HG03354 (cell line): ENCODE measurements around the gene PCBP2.
"Not testable (repeated sequence)": the region's sequence is repeated elsewhere in the genome, so short reads cannot be mapped to it uniquely, and the experiment has no call there.

ENCODE experiments used
- ATAC-seq: cut with Tn5 transposase; IDR thresholded peaks from one replicate; pipeline ENCODE4 v1.9.1; 2021; ENCODE audit warnings: mild to moderate bottlenecking; ENCODE audit not compliant: unreplicated experiment, poor library complexity, severe bottlenecking

Gene PCBP2

GRCh38 chr12:53467082-53467481 lies 15.2 kb downstream of the PCBP2 start:
- ATAC-seq = no peak

- ATAC-seq = no peak
Measured at GRCh38 chr12:53467880-53468279, 16.0 kb downstream of the PCBP2 start.

- no peak for ATAC-seq
Measured at GRCh38 chr12:53468282-53468681, 16.4 kb downstream of the PCBP2 start.

GRCh38 chr12:53472056-53472582 lies 20.2 kb downstream of the PCBP2 start:
- no peak for ATAC-seq

GRCh38 chr12:53474077-53474476 lies 22.2 kb downstream of the PCBP2 start:
- ATAC-seq = no peak

GRCh38 chr12:53474819-53475218 lies 22.9 kb downstream of the PCBP2 start:
- ATAC-seq = no peak

- ATAC-seq = no peak
Measured at GRCh38 chr12:53476769-53477209, 24.9 kb downstream of the PCBP2 start.

- no peak for ATAC-seq
Measured at GRCh38 chr12:53478865-53479264, 27.0 kb downstream of the PCBP2 start.

GRCh38 chr12:53479331-53479730 lies 27.4 kb downstream of the PCBP2 start:
- no peak for ATAC-seq

- ATAC-seq = no peak
Measured at GRCh38 chr12:53480491-53481442, 28.9 kb downstream of the PCBP2 start.

GRCh38 chr12:53481458-53481857 lies 29.6 kb downstream of the PCBP2 start:
- not testable (repeated sequence) for ATAC-seq

GRCh38 chr12:53481939-53482586 lies 30.2 kb downstream of the PCBP2 start:
- ATAC-seq = no peak

GRCh38 chr12:53482626-53483168 lies 30.8 kb downstream of the PCBP2 start:
- ATAC-seq = no peak

GRCh38 chr12:53483225-53483978 lies 31.5 kb downstream of the PCBP2 start:
- ATAC-seq = no peak

- ATAC-seq = no peak
Measured at GRCh38 chr12:53483979-53484377, 32.1 kb downstream of the PCBP2 start.

GRCh38 chr12:53484686-53485575 lies 33.0 kb downstream of the PCBP2 start:
- ATAC-seq = no peak

GRCh38 chr12:53485955-53486735 lies 34.2 kb downstream of the PCBP2 start:
- ATAC-seq = no peak
